Effector memory CD4-positive, alpha-beta T cell (primary cell): ENCODE results near the gene MED27.

Experiments
- DNase-seq, 3 donors: peaks; one replicate each; pipeline ENCODE4 v3.0.0-alpha.2; 2020
- H3K27ac ChIP-seq: 2 replicates; pipeline ENCODE4 v1.7.0; 2013; ENCODE audit warnings: mild to moderate bottlenecking, low read length, moderate library complexity; ENCODE audit not compliant: insufficient read depth, poor library complexity, severe bottlenecking
- H3K27me3 ChIP-seq: replicated peaks from 2 replicates; pipeline ENCODE4 v1.7.0; 2013; ENCODE audit warnings: mild to moderate bottlenecking, low read length; ENCODE audit not compliant: insufficient read depth, control insufficient read depth, poor library complexity, severe bottlenecking
- H3K36me3 ChIP-seq: 2 replicates; pipeline ENCODE4 v1.7.0; 2013; ENCODE audit warnings: mild to moderate bottlenecking, low read length, moderate library complexity; ENCODE audit not compliant: control insufficient read depth, insufficient read depth
- H3K4me1 ChIP-seq: 2 replicates; pipeline ENCODE4 v1.7.0; 2013; ENCODE audit warnings: low read length, mild to moderate bottlenecking; ENCODE audit not compliant: control insufficient read depth, insufficient read depth, poor library complexity, severe bottlenecking
- H3K4me3 ChIP-seq: 2 replicates; pipeline ENCODE4 v1.7.0; 2013; ENCODE audit warnings: low read length, low read depth, mild to moderate bottlenecking; ENCODE audit not compliant: insufficient read depth, poor library complexity, severe bottlenecking
- H3K9me3 ChIP-seq: 2 replicates; pipeline ENCODE4 v1.7.0; 2013; ENCODE audit warnings: mild to moderate bottlenecking, low read length, moderate library complexity; ENCODE audit not compliant: control insufficient read depth

The MED27 gene

GRCh38 chr9:131879181-131879910 lies 200.3 kb downstream of the MED27 start:
- DNase-seq, result no peak
- Histone ChIP-seq H3K4me1 (no peaks in the 10 kb centered on the region), H3K27ac (no peak overlapping the region), H3K4me3 (no peak overlapping the region), H3K9me3 (no peaks in the 10 kb centered on the region), H3K36me3 (peaks cover 7% of the 10 kb centered on the region), H3K27me3 (no peaks in the 10 kb centered on the region)

- Histone ChIP-seq H3K27ac (no peak overlapping the region), H3K4me3 (no peak overlapping the region), H3K9me3 (no peaks in the 10 kb centered on the region), H3K36me3 (peaks cover 8% of the 10 kb centered on the region), H3K4me1 (no peaks in the 10 kb centered on the region), H3K27me3 (no peaks in the 10 kb centered on the region)
- DNase-seq, result no peak
These were observed 203.2 kb downstream of the MED27 start for GRCh38 chr9:131876486-131876885.

- no peak overlapping the region for H3K4me3 ChIP-seq
- H3K27me3 ChIP-seq, result no peaks in the 10 kb centered on the region
- no peak for DNase-seq
- H3K36me3 ChIP-seq, result peaks cover 8% of the 10 kb centered on the region
- no peak overlapping the region for H3K27ac ChIP-seq
- no peaks in the 10 kb centered on the region for H3K4me1 ChIP-seq
- no peaks in the 10 kb centered on the region for H3K9me3 ChIP-seq
These were observed 203.7 kb downstream of the MED27 start for GRCh38 chr9:131875828-131876485.

- DNase-seq, result no peak
- Histone ChIP-seq H3K27me3 (no peaks in the 10 kb centered on the region), H3K27ac (no peak overlapping the region), H3K9me3 (no peaks in the 10 kb centered on the region), H3K36me3 (peaks cover 8% of the 10 kb centered on the region), H3K4me3 (no peak overlapping the region), H3K4me1 (no peaks in the 10 kb centered on the region)
These were observed 204.6 kb downstream of the MED27 start for GRCh38 chr9:131874916-131875670.

DNA sequence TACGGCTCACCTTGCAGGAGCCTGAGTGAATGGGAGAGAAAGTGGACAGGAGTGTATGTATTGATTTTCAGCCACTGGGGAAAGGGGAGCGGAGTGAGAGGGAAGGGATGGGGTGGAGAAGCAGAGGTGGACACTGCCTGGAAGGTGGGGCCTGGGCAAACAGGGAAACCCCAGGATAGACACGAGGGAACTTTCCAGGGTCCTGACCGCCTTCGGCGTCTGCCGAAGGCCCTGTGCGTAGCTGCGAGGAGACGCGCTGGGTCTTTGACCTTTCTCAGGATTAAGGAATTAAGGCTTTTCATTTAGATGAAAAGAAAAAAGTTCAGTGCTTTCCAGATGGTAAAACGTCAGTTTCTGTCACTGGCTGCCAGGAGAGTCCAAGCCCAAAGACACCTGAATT lies 205.2 kb downstream of the MED27 start:
- Histone ChIP-seq H3K4me3 (no peak overlapping the region), H3K27ac (no peak overlapping the region), H3K9me3 (no peaks in the 10 kb centered on the region), H3K27me3 (no peaks in the 10 kb centered on the region), H3K4me1 (no peaks in the 10 kb centered on the region), H3K36me3 (peaks cover 8% of the 10 kb centered on the region)
- no peak for DNase-seq

DNA sequence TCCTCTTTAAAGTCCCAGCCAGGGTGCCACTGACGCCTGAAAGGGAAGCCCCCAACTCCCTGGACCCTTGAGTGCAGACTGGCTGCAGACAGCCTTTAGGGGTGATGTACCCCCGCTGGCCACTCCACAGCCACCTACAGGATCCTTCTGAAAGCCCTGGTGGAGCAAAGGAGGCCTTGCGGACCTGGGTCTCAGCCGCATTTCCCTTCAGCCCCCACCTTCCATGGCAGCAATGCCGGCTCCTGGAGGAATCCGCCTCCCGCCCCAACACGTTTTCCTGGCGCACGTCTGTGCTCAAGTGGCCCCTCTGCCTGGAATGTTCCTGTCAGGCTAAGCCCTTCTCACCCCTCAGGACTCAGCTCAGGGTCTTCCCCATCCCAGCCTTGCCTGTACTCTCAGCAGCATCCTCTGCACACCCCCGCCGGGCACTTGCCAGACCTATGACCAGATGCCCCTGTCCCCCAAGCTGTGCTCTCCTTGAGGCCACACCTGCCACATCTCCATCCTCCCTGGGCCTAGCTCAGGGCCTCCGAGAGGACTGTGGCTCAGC lies 205.7 kb downstream of the MED27 start:
- Histone ChIP-seq H3K4me3 (no peak overlapping the region), H3K36me3 (peaks cover 8% of the 10 kb centered on the region), H3K27me3 (no peaks in the 10 kb centered on the region), H3K4me1 (no peaks in the 10 kb centered on the region), H3K9me3 (no peaks in the 10 kb centered on the region), H3K27ac (no peak overlapping the region)
- DNase-seq, result no peak

DNA sequence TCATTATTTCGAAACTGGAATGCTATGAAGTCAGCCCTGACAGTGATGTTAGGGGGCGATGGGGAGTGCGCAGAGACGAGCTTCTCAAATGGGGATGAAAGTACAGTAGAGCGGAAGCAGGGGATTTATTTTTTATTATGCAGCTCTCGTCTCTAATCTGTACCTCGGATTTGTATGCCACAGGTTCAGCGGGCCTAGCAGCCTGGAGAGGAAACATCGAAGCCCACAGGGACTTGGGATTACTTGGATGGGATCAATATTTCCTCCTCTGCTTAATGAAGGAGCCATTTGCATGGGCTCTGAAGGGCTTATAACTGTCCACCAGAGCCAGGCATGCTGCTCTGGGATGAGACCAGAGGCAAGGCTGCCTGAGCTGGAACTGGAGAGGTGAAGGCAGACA lies 206.3 kb downstream of the MED27 start:
- Histone ChIP-seq H3K9me3 (no peaks in the 10 kb centered on the region), H3K4me3 (no peak overlapping the region), H3K27ac (no peak overlapping the region), H3K27me3 (no peaks in the 10 kb centered on the region), H3K4me1 (no peaks in the 10 kb centered on the region), H3K36me3 (peaks cover 8% of the 10 kb centered on the region)
- no peak for DNase-seq

DNA sequence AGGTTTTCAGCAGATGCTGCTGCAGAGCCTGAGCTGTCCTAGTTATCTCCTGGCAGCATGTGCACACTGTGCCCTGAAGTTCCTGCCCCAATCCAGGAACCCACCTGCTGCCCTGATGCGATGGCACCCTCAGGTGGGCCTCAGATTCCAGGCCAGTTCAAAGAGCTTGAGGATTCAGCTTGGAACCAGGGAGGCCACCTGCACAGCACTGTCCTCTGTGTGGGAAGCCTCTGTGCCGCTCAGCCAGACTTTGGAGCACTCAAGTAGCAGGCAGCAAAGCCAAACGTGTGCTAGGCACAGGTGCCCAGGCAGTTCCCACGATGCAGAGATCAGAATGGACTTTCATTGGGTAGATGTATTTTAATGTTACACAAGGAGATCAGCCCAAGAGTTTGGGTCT lies 207.0 kb downstream of the MED27 start:
- Histone ChIP-seq H3K4me1 (no peaks in the 10 kb centered on the region), H3K27ac (no peak overlapping the region), H3K36me3 (peaks cover 8% of the 10 kb centered on the region), H3K27me3 (no peaks in the 10 kb centered on the region), H3K4me3 (no peak overlapping the region), H3K9me3 (no peaks in the 10 kb centered on the region)
- no peak for DNase-seq

DNA sequence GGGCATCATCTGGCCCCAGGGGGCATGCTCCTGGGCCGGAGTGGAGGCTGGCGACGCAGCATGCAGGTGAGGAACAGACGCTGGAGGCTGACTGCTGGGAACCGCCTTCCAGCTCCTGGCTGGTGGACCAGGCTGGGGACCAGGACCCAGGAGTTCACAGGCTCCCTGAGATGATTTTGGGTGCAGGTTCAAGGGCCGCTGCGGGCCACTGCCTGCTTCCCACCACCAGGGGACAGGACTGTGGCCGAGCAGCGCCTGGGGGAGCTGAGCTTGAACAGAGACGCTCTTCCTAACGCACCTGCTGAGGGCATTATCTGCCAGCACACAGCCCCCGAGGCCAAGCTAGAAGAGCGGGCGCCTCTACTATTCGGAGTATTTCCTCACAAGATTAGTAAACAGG lies 207.7 kb downstream of the MED27 start:
- Histone ChIP-seq H3K27me3 (no peaks in the 10 kb centered on the region), H3K9me3 (no peaks in the 10 kb centered on the region), H3K4me3 (no peak overlapping the region), H3K27ac (no peak overlapping the region), H3K36me3 (peaks cover 8% of the 10 kb centered on the region), H3K4me1 (no peaks in the 10 kb centered on the region)
- no peak for DNase-seq

GRCh38 chr9:131870156-131870555 lies 209.5 kb downstream of the MED27 start:
- Histone ChIP-seq H3K27ac (no peak overlapping the region), H3K9me3 (no peaks in the 10 kb centered on the region), H3K27me3 (no peaks in the 10 kb centered on the region), H3K4me1 (no peaks in the 10 kb centered on the region), H3K36me3 (peaks cover 8% of the 10 kb centered on the region), H3K4me3 (no peak overlapping the region)
- no peak for DNase-seq
